ENCODE data around the gene LDLR.

The LDLR gene

DNA sequence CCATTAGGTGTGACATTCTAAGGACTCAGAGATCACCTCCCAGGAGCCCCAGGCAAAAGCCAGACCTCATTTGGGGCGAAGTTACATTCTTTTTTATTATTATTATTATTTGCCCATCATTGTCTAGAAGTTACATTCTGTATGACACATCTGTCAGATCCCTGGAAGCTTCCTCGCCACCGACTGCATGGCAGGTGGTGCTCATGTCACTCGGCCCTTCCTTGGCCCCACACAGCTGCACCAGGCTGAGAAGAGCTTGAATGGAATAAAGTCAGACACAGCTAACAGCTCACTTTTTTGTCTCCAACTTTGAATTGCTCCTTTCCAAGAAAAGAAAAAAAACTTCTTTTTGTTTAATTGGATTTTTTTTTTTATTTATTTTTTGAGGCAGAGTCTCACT, 41.4 kb upstream of the LDLR start:
- H3K4me3 ChIP-seq (ENCODE audit: low read depth, low read length): no peak overlapping the region
- DNase-seq (ENCODE audit: low read depth): no peak
- TF ChIP-seq, protein P1, sequence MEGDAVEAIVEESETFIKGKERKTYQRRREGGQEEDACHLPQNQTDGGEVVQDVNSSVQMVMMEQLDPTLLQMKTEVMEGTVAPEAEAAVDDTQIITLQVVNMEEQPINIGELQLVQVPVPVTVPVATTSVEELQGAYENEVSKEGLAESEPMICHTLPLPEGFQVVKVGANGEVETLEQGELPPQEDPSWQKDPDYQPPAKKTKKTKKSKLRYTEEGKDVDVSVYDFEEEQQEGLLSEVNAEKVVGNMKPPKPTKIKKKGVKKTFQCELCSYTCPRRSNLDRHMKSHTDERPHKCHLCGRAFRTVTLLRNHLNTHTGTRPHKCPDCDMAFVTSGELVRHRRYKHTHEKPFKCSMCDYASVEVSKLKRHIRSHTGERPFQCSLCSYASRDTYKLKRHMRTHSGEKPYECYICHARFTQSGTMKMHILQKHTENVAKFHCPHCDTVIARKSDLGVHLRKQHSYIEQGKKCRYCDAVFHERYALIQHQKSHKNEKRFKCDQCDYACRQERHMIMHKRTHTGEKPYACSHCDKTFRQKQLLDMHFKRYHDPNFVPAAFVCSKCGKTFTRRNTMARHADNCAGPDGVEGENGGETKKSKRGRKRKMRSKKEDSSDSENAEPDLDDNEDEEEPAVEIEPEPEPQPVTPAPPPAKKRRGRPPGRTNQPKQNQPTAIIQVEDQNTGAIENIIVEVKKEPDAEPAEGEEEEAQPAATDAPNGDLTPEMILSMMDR (IDR thresholded peaks at IDR 0.05; ENCODE audit: control insufficient read depth, extremely low read depth, insufficient read depth): no peak

DNA sequence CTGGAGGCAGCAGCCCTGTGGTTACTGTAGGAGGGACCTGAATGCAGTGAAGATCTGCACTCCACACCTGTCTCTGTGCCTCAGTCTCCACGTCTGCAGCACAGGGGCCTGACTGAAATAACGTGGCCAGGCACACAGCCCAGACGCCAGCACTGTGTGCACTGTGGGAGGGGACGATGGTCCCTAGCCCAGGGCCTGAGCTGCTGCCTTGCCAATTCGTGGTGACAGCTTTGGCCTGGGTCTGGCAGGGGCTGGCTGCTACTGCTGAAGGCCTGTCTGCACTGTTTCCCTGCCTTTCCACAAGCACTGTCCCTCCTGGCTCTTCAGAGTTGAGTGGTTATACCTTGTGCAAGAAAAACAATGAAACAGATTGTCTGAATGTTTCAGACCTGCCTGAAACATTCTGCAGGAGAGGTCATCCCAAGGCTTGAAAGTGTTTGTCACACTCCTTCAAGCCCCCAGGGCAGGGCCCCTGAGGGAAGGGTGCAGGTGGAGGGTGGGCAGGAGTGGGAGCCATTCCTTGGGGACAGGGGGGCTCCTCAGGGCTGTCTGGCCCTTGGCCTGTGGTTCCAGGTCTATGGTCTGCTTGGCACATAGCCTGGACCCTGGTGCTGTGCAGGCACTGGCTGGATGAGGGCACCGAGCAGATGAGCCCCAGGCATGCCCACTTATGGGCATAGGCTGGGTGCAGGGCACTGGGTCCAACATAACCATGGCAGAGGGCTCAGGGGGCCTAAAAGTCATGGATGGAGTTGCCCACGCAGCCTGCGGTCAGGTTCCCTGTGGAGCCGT, 38.7 kb upstream of the LDLR start:
- TF ChIP-seq, protein P1 (IDR thresholded peaks at IDR 0.05; ENCODE audit: control insufficient read depth, extremely low read depth, insufficient read depth): no peak
- no peak overlapping the region for H3K4me3 ChIP-seq (ENCODE audit: low read depth, low read length)
- DNase-seq (ENCODE audit: low read depth): no peak

DNA sequence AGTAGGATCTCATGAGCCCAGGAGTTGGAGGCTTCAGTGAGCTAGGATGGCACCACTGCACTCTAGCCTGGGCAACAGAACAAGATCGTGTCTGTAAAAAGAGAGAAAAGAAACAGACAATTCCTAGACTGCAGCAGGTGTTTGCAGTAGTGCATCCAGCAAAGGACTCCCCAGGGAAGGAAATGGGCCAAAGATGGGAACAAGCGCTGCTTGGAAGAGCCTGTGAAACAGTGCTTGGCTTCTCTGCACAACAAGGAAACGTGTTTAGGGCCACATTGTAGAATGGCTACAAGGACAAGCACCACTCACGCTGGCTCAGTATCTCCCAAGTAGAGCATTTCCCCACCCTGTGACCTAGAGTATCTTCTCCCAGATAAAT, 35.5 kb upstream of the LDLR start:
- no peak overlapping the region for H3K4me3 ChIP-seq (ENCODE audit: low read depth, low read length)
- TF ChIP-seq, protein P1 (IDR thresholded peaks at IDR 0.05; ENCODE audit: control insufficient read depth, extremely low read depth, insufficient read depth): no peak
- no peak for DNase-seq (ENCODE audit: low read depth)

DNA sequence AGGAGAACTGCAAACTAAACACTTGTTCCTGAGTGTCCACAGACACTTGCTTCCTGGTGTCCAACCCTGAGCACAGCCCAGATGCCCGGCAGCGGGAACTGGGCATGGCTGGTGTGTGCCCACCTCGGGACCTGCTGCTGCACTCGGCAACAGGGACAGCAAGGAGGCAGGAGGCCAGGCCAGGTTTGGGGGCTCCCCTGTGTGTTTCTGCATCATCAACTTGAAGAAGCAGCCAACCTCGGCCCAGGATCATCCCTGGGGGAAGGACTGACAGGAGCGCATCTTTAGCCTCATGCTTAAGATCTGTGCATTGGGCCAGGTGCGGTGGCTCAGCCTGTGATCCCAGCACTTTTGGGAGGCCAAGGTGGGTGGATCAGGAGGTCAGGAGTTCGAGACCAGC, 35.1 kb upstream of the LDLR start:
- TF ChIP-seq, protein P1 (IDR thresholded peaks at IDR 0.05; ENCODE audit: control insufficient read depth, extremely low read depth, insufficient read depth): no peak
- DNase-seq (ENCODE audit: low read depth): no peak
- H3K4me3 ChIP-seq (ENCODE audit: low read depth, low read length): no peak overlapping the region

DNA sequence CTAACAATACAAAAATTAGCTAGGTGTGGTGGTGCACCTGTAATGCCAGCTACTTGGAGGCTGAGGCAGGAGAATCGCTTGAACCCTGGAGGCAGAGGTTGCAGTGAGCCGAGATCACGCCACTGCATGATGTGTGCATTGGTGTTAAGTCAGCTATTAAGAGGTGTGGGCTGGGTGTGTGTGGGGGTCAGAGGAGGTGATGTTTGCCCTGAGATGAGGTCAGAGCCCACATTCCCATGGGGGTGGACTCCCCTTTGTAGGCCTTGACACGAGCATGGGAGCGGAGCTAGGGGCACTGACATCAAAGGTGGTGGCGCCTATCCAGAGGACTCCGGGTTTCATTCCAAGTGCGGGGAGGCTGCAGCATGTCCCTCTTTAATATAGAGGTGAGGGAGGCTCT, 34.6 kb upstream of the LDLR start:
- TF ChIP-seq, protein P1 (IDR thresholded peaks at IDR 0.05; ENCODE audit: control insufficient read depth, extremely low read depth, insufficient read depth): no peak
- DNase-seq (ENCODE audit: low read depth): no peak
- no peak overlapping the region for H3K4me3 ChIP-seq (ENCODE audit: low read depth, low read length)

DNA sequence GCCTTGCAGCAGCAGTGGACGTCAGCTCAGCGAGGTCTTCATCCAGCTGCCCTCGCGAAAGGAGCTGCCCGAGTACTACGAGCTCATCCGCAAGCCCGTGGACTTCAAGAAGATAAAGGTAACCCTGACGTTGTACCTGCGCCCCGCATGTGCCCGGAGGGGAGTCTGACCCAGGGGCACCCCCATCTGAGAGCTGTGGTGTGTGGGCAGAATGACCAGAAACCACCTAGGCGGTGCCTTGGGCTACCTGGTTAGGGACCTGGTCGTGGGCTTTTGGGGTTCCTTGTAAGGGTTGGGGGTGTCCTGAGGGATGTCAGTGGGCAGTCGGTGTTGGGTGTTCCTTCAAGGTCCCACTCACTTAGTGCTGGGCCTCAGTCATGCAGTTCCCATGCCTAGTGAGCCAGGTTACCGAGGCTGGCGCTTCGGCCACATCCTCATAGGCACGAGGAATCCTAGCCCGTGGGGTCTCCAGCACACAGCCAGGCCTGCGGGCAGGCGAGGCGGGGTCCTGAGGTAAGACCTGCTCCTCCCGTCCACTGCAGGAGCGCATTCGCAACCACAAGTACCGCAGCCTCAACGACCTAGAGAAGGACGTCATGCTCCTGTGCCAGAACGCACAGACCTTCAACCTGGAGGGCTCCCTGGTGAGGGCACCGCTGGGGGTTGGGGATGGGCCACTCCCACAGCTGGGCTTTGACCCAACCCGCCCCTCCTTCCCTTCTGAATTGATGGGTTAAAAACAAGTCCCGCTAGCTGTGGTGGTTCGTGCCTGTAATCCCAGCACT, 30.8 kb upstream of the LDLR start:
- TF ChIP-seq, protein P1 (IDR thresholded peaks at IDR 0.05; ENCODE audit: control insufficient read depth, extremely low read depth, insufficient read depth): no peak
- no peak for DNase-seq (ENCODE audit: low read depth)
- no peak overlapping the region for H3K4me3 ChIP-seq (ENCODE audit: low read depth, low read length)
